ENCODE results near the gene FBXO24. TPM values are rescaled to one million over a fixed set of nuclear protein-coding genes. Genes with fewer than 3 reads are reported as not detected.

The FBXO24 gene
- total RNA-seq, 1 donor from 2014 or later = 0.49 TPM

- Mint-ChIP-seq H3K27ac (ENCODE audit: unreplicated experiment) (peak overlapping the region; percentile 98), H3K9me3 (ENCODE audit: unreplicated experiment) (peaks cover 12% of the 10 kb centered on the region)
Observed at GRCh38 chr7:100583132-100584053, 2.7 kb upstream of the FBXO24 start.

GRCh38 chr7:100584054-100584682 lies 2.0 kb upstream of the FBXO24 start:
- H3K9me3 Mint-ChIP-seq (ENCODE audit: unreplicated experiment) = peaks cover 12% of the 10 kb centered on the region
- peaks cover 22% of the 10 kb centered on the region for H3K4me1 Mint-ChIP-seq (ENCODE audit: low read depth, unreplicated experiment)
- no peak for DNase-seq
- no peaks in the 10 kb centered on the region for H3K36me3 Mint-ChIP-seq (ENCODE audit: unreplicated experiment)
- H3K27me3 Mint-ChIP-seq (ENCODE audit: unreplicated experiment) = peaks cover 13% of the 10 kb centered on the region
- H3K4me3 Mint-ChIP-seq (ENCODE audit: unreplicated experiment) = peak overlapping the region; percentile 99
- no peak for TF ChIP-seq CTCF (IDR thresholded peaks at IDR 0.05; ENCODE audit: partially characterized antibody, unreplicated experiment)
- H3K27ac Mint-ChIP-seq (ENCODE audit: unreplicated experiment) = peak overlapping the region; percentile 98

More at GRCh38 chr7:100583132-100584053, 2.7 kb upstream of the FBXO24 start:
- Mint-ChIP-seq H3K27me3 (ENCODE audit: unreplicated experiment) (peaks cover 13% of the 10 kb centered on the region), H3K4me3 (ENCODE audit: unreplicated experiment) (peak overlapping the region; percentile 93), H3K36me3 (ENCODE audit: unreplicated experiment) (no peaks in the 10 kb centered on the region), H3K4me1 (ENCODE audit: low read depth, unreplicated experiment) (peaks cover 18% of the 10 kb centered on the region)
- no peak for TF ChIP-seq CTCF (IDR thresholded peaks at IDR 0.05; ENCODE audit: partially characterized antibody, unreplicated experiment)
- DNase-seq = peak; percentile 30

- H3K9me3 Mint-ChIP-seq (ENCODE audit: unreplicated experiment) = peaks cover 12% of the 10 kb centered on the region
- no peaks in the 10 kb centered on the region for H3K36me3 Mint-ChIP-seq (ENCODE audit: unreplicated experiment)
- peak overlapping the region; percentile 99 for H3K4me3 Mint-ChIP-seq (ENCODE audit: unreplicated experiment)
- peaks cover 11% of the 10 kb centered on the region for H3K27me3 Mint-ChIP-seq (ENCODE audit: unreplicated experiment)
- H3K27ac Mint-ChIP-seq (ENCODE audit: unreplicated experiment) = peak overlapping the region; percentile 98
- peak; percentile 61 for DNase-seq
- peaks cover 22% of the 10 kb centered on the region for H3K4me1 Mint-ChIP-seq (ENCODE audit: low read depth, unreplicated experiment)
- TF ChIP-seq CTCF (IDR thresholded peaks at IDR 0.05; ENCODE audit: partially characterized antibody, unreplicated experiment) = no peak
Observed at GRCh38 chr7:100584683-100585510, 1.2 kb upstream of the FBXO24 start.

GRCh38 chr7:100585511-100586265 lies 440 bp upstream of the FBXO24 start, which contains the start of gene LRCH4:
LRCH4 (minus strand) TSS chr7:100586129; CDS start chr7:100586100, 29 bp downstream.
- Mint-ChIP-seq H3K36me3 (ENCODE audit: unreplicated experiment) (no peaks in the 10 kb centered on the region), H3K4me3 (ENCODE audit: unreplicated experiment) (peak within 1 kb of the TSS; percentile 99), H3K4me1 (ENCODE audit: low read depth, unreplicated experiment) (peaks cover 27% of the 10 kb centered on the region), H3K27ac (ENCODE audit: unreplicated experiment) (peak within 1 kb of the TSS; percentile 98), H3K9me3 (ENCODE audit: unreplicated experiment) (peaks cover 14% of the 10 kb centered on the region), H3K27me3 (ENCODE audit: unreplicated experiment) (peaks cover 11% of the 10 kb centered on the region)
- no peak for TF ChIP-seq CTCF (IDR thresholded peaks at IDR 0.05; ENCODE audit: partially characterized antibody, unreplicated experiment)
- peak; percentile 62 for DNase-seq

Measured in glutamatergic neuron (in vitro differentiated cells).